HuH-7.5 (cell line): ENCODE data around the gene RASAL2.

Source experiments
- DNase-seq: peaks from one replicate; pipeline ENCODE4 v3.0.0; 2011; ENCODE audit warnings: low spot score

The RASAL2 gene

GRCh38 chr1:178513278-178513983 lies 419.5 kb downstream of the RASAL2 start:
- no peak for DNase-seq

DNA sequence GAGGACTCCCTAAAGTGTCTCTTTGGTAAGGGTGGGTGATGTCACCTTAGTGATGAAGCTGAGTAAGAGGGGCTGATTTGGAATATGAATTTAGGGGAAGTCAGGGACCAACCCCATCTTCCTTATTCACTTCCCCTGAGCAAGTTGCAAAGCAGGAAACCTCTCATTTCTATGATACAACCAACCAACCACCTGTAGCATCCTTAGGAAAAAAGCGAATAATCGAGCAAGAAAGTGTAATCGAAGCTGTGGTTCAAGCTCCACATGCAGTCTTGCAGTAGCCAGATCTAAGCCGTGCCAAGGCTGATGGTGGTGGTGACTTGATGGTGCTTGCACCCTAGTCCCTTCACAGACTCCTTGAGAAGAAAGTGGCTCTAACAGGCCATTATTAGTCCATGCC lies 422.2 kb downstream of the RASAL2 start:
- DNase-seq = no peak

GRCh38 chr1:178518894-178519293 lies 425.0 kb downstream of the RASAL2 start:
- no peak for DNase-seq

- no peak for DNase-seq
Observed at GRCh38 chr1:178520803-178521202, 426.9 kb downstream of the RASAL2 start.

- DNase-seq = no peak
Observed at GRCh38 chr1:178521241-178521640, 427.3 kb downstream of the RASAL2 start.

GRCh38 chr1:178527117-178527516 lies 433.2 kb downstream of the RASAL2 start:
- no peak for DNase-seq

GRCh38 chr1:178528228-178528952 lies 434.5 kb downstream of the RASAL2 start:
- DNase-seq = no peak

GRCh38 chr1:178528953-178529335 lies 435.0 kb downstream of the RASAL2 start:
- DNase-seq = no peak

DNA sequence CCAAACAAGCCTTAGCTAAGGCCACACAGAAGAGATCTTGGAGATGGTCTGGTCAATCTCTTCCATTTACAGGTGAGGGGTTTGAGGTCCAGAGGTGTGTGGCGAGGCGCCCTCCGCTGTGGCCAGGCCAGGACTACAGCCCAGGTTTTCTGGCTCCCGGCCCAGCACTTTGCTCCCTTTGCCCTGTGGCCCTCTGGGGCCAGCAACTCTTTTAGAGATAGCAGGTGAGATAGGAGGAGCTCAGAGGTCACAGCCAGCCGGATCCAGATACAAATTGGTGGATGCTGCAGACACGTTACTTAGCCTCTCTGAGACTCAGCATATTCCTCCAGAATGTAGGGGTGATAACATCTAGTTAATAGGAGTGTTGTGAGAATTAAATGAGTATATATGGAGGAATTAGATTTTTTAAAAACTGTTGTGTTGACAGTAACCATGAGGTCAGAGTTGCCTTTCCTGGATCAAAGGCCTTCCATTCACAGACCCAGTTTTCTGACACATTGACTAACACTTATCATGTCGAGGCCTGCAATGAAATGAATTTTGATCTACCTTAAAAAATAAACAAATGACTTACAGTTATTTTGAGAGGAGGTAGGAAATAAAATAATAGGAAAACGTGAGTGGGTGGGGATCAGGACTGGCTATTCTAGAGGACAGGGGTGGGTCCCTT lies 435.6 kb downstream of the RASAL2 start:
- DNase-seq = peak; percentile 45

DNA sequence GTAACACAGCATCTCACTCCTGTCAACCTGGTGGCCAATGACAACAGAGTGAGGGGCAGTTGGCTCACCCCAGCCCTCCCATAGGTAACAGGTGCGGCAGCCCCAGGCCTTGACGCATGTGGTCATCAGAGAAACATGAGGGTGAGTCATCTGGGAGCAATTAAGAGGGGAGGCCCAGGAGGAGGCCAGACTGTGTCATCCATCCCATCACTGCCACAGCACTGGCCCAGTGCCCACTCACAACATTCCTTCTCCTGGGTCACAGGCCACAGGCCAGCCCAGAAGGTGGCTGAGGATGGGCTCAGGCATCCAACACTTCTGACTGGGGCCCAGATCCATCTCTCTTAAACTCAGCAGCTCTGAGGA lies 436.1 kb downstream of the RASAL2 start:
- DNase-seq = no peak

- no peak for DNase-seq
Observed at GRCh38 chr1:178530502-178530901, 436.6 kb downstream of the RASAL2 start.

DNA sequence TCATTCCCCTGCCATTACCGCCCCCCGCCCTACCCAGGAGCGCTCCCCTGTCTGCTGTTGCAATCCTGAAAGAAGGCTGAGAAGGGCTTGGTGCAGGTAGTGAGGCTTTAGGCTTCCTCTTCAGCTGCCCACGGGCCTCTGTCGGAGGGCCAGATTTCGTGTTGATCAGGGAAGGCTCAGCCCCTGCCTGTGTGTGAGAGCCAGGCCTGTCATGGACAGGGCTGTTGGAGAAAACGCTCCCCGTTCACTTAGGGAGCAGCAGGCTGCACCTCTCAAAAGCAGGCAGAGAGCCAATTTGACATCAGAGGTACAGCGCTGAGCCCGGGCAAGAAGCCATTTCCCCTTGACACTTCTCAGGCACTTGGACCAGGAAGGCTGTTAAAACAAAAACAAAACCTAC lies 438.0 kb downstream of the RASAL2 start:
- DNase-seq = no peak

DNA sequence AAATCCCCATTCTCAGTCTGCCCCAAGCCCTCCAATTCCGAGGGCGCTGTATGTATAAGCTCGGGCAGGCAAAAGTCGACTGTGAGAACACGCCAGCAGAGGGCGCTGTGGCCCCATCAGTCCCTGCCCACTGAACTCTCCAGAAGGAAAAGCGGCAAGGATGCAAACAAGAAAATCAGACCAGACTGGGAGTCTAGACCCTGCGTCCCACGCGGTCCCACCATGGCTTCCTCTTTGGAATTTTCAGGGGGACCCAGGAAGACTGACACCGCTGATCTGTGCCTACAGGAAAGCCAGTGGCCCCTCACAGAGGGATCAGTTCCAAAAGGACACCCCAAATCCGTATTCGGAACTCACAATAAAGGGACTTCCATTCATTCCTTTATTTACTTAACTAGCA lies 438.5 kb downstream of the RASAL2 start:
- DNase-seq = peak; percentile 78

DNA sequence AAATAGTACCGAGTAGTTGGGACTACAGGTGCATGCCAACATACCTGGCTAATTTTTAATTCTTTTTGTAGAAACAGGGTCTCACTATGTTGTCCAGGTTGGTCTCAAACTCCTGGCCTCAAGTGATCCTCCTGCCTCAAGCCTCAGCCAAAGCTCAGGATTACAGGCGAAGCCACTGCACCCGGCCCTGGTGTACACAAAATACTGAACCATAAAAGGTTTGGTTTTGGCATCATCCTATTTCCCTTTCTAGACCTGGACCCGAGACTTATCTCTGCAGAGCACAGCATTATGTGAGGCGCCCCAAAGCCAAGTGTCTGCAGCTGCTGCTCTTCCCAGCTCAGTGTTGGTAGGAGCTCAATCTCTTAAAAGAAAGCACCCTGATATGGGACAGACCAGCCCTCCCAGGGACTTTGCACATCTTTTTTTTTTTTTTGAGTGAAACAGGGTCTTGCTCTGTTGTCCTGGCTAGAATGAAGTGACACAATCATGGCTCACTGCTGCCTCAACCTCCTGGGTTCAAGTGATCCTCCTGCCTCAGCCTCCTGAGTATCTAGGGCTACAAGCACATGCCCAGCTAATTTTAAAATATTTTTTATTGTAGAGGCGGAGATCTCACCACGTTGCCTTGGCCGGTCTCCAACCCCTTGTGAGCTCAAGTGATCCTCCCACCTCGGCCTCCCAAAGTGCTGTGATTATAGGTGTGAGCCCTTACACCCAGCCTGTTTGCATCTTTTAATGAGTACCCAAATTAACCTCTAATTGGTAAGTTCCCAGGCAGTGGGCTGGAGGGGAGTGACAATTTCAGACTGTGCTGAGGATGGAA lies 439.4 kb downstream of the RASAL2 start:
- no peak for DNase-seq
